ENCODE measurements around the gene ATP5ME. TPM values are rescaled to one million over a fixed set of nuclear protein-coding genes. Genes with fewer than 3 reads are reported as not detected.

Gene ATP5ME
- total and polyA plus RNA-seq, 2 experiments from 2014 or later: 143 to 669 TPM

DNA sequence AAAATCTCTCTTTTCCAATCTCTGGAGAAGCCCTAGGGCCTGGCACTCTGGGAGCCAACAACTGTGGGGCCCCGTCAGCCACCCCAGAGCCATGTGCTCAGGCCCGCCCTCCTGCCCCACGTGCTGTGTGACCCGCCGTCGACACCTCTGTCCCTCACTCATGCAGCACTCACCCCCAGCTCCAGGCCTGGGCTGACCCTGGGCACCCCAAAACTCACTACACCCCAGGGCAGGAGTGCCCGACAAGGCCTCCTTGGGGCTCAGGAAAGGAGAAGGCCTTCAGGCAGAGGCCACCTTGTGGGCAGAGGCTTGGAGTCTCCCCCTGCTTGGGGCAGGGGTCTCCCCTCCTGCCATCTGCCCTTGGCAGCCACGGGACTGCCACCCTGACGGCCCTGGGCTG, 6.0 kb upstream of the ATP5ME start:
- TF ChIP-seq CTCF (IDR thresholded peaks at IDR 0.05; ENCODE audit: poor library complexity) (no peak), EZH2phosphoT487 (IDR thresholded peaks at IDR 0.05; ENCODE audit: low read depth, severe bottlenecking, unreplicated experiment) (no peak), EZH2 (IDR thresholded peaks at IDR 0.05; ENCODE audit: borderline replicate concordance) (no peak)
- DNase-seq (ENCODE audit: low spot score): no peak
- Histone ChIP-seq H3K36me3 (replicated peaks; ENCODE audit: insufficient read depth, low read depth) (no peaks in the 10 kb centered on the region), H3K9me2 (replicated peaks; ENCODE audit: insufficient read depth) (no peaks in the 10 kb centered on the region), H3K79me2 (peaks cover 8% of the 10 kb centered on the region), H3K4me3 (no peak overlapping the region), H3K27me3 (no peaks in the 10 kb centered on the region), H2AFZ (no peak overlapping the region), H4K20me1 (ENCODE audit: insufficient read depth, poor library complexity, severe bottlenecking) (no peaks in the 10 kb centered on the region), H3K27ac (no peak overlapping the region), H3K4me2 (peak overlapping the region; percentile 100), H3K4me1 (ENCODE audit: insufficient read depth) (peaks cover 19% of the 10 kb centered on the region), H3K9me3 (ENCODE audit: low read depth) (no peaks in the 10 kb centered on the region)
- 87% methylated on average over 9 of the region's 9 CpGs for WGBS (ENCODE audit: low lambda C conversion rate, missing lambda C conversion rate)

DNA sequence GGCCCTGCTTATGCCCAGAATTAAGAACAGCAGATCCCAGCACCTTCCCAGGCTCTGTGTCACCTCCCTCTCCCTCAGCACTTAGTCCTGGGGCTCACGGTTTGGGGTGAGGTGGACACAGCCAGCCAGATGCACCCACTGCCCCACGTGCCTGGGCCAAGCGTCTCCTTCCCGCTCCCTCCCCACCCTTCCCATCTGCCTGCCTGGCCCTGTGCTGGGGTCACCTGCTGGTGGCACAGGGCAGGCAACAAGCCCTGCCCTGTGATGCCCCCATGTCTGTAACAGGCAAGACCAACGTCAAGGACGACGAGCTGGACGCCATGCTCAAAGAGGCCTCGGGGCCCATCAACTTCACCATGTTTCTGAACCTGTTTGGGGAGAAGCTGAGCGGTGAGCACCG, 5.6 kb upstream of the ATP5ME start:
- no peaks in the 10 kb centered on the region for H3K9me2 ChIP-seq (replicated peaks; ENCODE audit: insufficient read depth)
- no peak for DNase-seq (ENCODE audit: low spot score)
- TF ChIP-seq EZH2 (IDR thresholded peaks at IDR 0.05; ENCODE audit: borderline replicate concordance) (no peak), EZH2phosphoT487 (IDR thresholded peaks at IDR 0.05; ENCODE audit: low read depth, severe bottlenecking, unreplicated experiment) (no peak), CTCF (IDR thresholded peaks at IDR 0.05; ENCODE audit: poor library complexity) (no peak)
- H2AFZ ChIP-seq: no peak overlapping the region
- no peak overlapping the region for H3K4me3 ChIP-seq
- H3K4me2 ChIP-seq: no peak overlapping the region
- peaks cover 12% of the 10 kb centered on the region for H3K79me2 ChIP-seq
- no peaks in the 10 kb centered on the region for H3K36me3 ChIP-seq (replicated peaks; ENCODE audit: insufficient read depth, low read depth)
- H3K27ac ChIP-seq: no peak overlapping the region
- peaks cover 22% of the 10 kb centered on the region for H3K4me1 ChIP-seq (ENCODE audit: insufficient read depth)
- H4K20me1 ChIP-seq (ENCODE audit: insufficient read depth, poor library complexity, severe bottlenecking): no peaks in the 10 kb centered on the region
- H3K27me3 ChIP-seq: no peaks in the 10 kb centered on the region
- no peaks in the 10 kb centered on the region for H3K9me3 ChIP-seq (ENCODE audit: low read depth)
- 92% methylated on average over 9 of the region's 11 CpGs for WGBS (ENCODE audit: low lambda C conversion rate, missing lambda C conversion rate)

GRCh38 chr4:679104-679481, 5.0 kb upstream of the ATP5ME start:
- Histone ChIP-seq H3K9me2 (replicated peaks; ENCODE audit: insufficient read depth) (no peaks in the 10 kb centered on the region), H3K9me3 (ENCODE audit: low read depth) (no peaks in the 10 kb centered on the region), H3K79me2 (peaks cover 12% of the 10 kb centered on the region), H3K36me3 (replicated peaks; ENCODE audit: insufficient read depth, low read depth) (no peaks in the 10 kb centered on the region), H3K27me3 (no peaks in the 10 kb centered on the region), H3K4me3 (no peak overlapping the region), H4K20me1 (ENCODE audit: insufficient read depth, poor library complexity, severe bottlenecking) (no peaks in the 10 kb centered on the region), H2AFZ (no peak overlapping the region), H3K27ac (no peak overlapping the region), H3K4me1 (ENCODE audit: insufficient read depth) (peaks cover 21% of the 10 kb centered on the region), H3K4me2 (no peak overlapping the region)
- DNase-seq (ENCODE audit: low spot score): no peak
- TF ChIP-seq EZH2 (IDR thresholded peaks at IDR 0.05; ENCODE audit: borderline replicate concordance) (no peak), CTCF (IDR thresholded peaks at IDR 0.05; ENCODE audit: poor library complexity) (no peak), EZH2phosphoT487 (IDR thresholded peaks at IDR 0.05; ENCODE audit: low read depth, severe bottlenecking, unreplicated experiment) (no peak)
- WGBS (ENCODE audit: low lambda C conversion rate, missing lambda C conversion rate): 84% methylated on average over 11 of the region's 13 CpGs
